Endothelial cell of umbilical vein (primary cell): ENCODE results near the gene ARID1B.

ENCODE experiments used
- JUN ChIP-seq: IDR thresholded peaks from 2 replicates; pipeline ENCODE4 v1.6.1; 2011; ENCODE audit warnings: borderline replicate concordance, low read depth; ENCODE audit not compliant: insufficient read length, insufficient read depth
- TF ChIP-seq, protein P1 (sequence below), 2 donors: IDR thresholded peaks; 1 replicate in 1 of 2; 2 replicates in 1 of 2; pipeline ENCODE4 v1.5.1; 2011; ENCODE audit warnings: low read length in 2 of 2, mild to moderate bottlenecking in 2 of 2, moderate library complexity in 2 of 2, control low read depth in 1 of 2, inconsistent platforms in 1 of 2, low read depth in 1 of 2; ENCODE audit not compliant: insufficient read depth in 1 of 2; ENCODE audit errors: extremely low read depth in 1 of 2

DNA sequence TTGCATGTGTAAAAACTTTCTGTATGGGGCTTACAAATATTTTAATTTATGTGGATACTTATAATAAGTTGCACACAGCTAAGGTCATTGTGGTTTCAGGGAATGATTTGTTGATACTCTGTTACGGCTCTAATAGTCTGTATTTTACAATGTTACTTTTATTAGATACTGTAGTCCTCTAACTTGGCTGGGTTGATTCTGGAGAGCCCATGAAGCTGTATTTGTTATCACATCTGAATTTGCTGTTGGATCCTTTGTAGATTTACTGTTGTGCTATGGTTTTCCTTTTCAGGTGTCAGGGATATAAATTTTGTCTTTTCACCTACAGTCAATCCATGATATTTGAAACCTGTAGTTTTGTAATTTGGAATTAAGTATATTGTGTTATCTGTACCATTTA lies 161.0 kb downstream of the ARID1B start:
- TF ChIP-seq, protein P1, sequence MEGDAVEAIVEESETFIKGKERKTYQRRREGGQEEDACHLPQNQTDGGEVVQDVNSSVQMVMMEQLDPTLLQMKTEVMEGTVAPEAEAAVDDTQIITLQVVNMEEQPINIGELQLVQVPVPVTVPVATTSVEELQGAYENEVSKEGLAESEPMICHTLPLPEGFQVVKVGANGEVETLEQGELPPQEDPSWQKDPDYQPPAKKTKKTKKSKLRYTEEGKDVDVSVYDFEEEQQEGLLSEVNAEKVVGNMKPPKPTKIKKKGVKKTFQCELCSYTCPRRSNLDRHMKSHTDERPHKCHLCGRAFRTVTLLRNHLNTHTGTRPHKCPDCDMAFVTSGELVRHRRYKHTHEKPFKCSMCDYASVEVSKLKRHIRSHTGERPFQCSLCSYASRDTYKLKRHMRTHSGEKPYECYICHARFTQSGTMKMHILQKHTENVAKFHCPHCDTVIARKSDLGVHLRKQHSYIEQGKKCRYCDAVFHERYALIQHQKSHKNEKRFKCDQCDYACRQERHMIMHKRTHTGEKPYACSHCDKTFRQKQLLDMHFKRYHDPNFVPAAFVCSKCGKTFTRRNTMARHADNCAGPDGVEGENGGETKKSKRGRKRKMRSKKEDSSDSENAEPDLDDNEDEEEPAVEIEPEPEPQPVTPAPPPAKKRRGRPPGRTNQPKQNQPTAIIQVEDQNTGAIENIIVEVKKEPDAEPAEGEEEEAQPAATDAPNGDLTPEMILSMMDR (IDR thresholded peaks at IDR 0.05; ENCODE audit: extremely low read depth in 1 of 2, insufficient read depth in 1 of 2, low read depth in 1 of 2, low read length in 2 of 2): no peak
- TF ChIP-seq JUN: no peak
